GM18907 (cell line): ENCODE measurements around the gene C22orf23.
"Not testable (repeated sequence)": the region's sequence is repeated elsewhere in the genome, so short reads cannot be mapped to it uniquely, and the experiment has no call there.

ENCODE experiments used
- ATAC-seq: cut with Tn5 transposase; IDR thresholded peaks from one replicate; pipeline ENCODE4 v1.9.1; 2021; ENCODE audit warnings: mild to moderate bottlenecking, moderate library complexity; ENCODE audit not compliant: unreplicated experiment

Gene C22orf23

GRCh38 chr22:37982938-37983859, 29.8 kb upstream of the C22orf23 start:
- no peak for ATAC-seq

GRCh38 chr22:37982151-37982785, 28.9 kb upstream of the C22orf23 start:
- no peak for ATAC-seq

DNA sequence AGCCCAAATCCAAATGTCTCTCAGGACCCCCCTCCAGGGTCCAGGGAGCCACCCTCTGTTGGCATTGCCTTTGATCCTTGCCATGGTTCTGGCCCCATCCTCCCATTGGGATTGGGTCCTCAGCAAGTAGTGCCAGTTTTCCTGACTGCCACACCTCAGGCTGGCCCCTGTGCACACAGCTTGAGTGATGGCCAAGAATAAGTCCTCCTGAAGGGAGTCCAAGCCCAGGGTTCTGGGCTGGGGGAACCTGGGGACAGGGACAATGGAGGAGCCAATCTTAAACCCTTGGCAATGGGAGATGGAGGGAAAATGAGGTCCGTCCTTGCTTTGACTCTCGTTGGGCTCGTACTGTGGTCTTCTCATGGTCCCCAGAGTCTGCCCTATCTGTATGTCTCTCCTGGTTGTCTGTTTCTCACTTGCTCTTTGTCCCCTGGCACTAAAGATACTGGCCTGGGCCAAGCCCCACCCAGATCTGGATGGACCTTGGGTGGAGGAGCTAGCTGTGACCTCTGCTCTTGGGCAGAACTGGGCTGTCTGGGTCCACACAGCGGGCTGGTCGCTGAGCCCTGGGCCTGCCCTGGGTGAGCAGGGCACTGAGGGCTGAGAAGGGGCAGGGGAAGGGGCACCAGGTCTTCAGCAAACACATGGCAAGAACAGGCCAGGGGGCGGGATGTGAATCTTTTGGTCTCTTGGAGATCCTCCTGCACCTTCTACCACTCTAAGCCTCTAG, 28.0 kb upstream of the C22orf23 start:
- ATAC-seq = no peak

- no peak for ATAC-seq
Measured at GRCh38 chr22:37979782-37980181, 26.4 kb upstream of the C22orf23 start.

DNA sequence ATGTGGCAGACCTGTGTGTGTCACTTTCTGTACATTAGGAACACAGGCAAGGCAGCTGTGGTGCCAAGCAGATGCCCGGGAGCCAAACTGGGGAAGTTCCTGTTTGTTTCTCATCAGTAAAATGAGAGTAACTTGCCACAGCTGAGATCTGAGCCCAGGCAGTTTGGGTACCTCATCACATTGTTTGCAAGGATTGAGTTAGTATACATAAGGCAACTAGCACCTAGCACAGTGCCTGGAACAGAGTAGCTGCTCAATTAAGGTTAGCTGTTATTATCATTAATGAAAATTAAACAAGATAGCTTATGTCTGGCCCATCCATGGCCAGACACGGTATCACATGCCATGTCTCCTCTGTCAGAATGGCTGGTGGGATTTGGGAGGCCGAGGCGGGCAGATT, 23.1 kb upstream of the C22orf23 start:
- no peak for ATAC-seq

DNA sequence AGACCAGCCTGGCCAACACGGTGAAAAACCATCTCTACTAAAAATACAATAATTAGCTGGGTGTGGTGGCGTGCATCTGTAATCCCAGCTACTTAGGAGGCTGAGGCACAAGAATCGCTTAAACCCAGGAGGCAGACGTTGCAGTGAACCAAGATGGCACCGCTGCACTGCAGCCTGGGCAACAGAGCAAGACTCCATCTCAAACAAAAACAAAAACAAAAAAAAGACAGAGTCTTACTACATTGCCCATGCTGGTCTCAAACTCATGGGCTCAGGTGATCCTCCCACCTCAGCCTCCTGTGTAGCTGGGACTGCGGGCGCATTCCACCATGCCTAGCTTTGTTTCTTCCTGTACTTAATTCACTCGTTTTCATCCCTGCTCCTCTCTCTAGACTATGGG, 22.6 kb upstream of the C22orf23 start:
- not testable (repeated sequence) for ATAC-seq

DNA sequence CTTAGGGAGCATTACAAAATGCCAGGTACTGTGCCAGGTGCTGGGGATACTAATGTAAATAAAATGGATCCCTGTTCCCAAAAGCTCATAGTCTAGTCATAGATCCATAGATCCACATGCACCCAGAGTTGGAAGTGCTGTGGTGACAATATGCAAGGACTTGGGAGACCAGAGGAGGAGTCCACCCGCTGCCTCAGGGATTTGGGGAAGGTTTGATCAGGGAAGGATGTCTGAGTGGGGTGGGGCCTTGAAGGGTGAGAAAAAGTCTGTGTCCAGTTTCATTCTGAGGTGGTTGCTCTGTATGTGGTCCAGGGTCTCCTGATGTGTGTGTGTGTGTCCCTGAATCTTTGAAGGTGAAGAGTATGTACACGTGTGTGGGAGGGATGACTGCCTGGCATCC, 21.8 kb upstream of the C22orf23 start:
- no peak for ATAC-seq

DNA sequence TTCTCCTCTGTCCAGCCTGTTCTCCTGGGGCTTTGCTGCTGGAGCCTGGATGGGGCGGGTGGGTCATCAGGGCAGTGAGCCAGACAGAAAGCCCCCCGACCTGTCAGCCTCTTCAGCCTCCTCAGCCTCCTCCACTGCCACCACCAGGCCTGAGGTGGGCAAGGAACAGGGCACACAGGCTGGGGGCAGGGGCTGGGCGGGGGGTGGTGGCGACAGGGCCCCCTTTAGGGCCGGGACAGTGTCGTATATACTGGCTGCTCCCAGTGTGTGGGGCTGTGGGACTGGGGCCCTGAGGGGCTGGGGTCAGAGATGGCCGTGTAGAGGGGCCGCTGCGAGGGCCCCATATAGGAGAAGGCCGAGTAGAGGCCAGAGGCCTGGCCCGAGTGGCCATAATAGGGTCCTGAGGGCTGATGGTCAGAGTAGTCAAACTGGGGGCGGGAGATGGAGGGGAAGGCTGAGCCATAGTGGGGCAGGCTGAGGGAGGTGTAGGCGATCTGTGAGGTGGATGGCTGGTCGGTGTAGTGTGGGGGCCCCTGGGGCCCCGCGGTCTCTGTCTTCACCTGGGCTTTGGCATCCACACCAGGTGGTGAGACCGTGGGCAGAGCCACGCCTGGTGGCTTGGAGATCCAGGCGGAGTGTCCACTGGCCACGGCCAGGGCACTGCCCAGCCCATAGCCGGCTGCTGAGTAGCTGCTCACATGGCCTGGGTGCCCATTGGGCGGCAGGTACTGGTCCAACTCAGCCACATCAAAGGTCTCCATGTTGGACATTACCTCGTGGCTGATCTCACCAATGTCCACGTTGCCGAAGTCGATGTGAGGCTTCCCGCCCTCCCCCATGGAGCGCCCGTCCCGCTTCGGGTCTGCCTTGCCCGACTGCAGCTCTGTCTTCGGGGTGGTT, 20.1 kb upstream of the C22orf23 start:
- no peak for ATAC-seq

- ATAC-seq = no peak
Measured at GRCh38 chr22:37972527-37972926, 19.1 kb upstream of the C22orf23 start.

DNA sequence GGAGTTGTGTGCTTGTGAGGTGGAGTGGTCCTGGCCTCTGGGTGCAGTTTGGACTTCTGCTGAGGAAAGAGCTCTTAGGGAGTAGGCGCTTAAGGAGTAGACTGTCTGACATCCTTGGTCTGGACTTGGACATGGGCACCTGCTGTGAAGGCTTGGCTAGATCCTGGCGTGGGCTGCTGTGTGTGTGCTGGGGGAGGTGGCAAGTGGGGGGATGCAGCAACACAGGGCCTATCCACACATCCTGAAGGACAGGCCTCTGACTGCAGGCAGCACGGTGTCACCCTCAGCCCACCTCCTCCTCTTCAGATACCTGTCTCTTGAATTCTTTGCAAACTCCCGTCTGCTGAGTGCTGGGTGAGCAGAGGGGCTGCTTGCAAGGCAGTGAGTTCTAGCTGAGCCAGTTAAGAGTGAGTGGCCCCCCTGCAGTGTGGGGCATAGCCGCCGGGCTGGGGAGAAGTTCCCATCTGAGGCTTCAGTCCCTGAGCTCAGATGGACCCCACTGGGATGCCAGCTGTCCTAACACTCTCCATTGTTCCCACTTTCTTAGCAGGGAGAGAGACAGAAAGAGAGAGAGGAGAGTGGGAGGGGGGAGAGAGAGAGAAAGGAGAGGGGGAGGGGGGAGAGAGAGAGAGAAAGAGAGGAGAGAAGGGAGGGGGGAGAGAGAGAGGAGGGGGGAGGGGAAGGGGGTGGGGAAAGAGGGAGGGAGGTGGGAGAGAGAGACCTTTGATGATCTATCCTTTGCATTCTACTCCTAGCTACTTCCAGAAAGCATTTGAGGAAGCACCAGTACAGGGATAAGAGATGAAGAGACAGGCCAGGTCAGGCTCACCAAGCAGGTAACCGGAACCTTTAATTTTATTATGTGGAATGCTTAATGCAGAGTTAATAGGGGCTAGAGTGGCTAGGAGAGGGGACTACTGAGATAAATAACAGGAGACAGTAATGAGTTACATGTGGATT, 18.4 kb upstream of the C22orf23 start:
- ATAC-seq = no peak

GRCh38 chr22:37970864-37971263, 17.5 kb upstream of the C22orf23 start:
- no peak for ATAC-seq

DNA sequence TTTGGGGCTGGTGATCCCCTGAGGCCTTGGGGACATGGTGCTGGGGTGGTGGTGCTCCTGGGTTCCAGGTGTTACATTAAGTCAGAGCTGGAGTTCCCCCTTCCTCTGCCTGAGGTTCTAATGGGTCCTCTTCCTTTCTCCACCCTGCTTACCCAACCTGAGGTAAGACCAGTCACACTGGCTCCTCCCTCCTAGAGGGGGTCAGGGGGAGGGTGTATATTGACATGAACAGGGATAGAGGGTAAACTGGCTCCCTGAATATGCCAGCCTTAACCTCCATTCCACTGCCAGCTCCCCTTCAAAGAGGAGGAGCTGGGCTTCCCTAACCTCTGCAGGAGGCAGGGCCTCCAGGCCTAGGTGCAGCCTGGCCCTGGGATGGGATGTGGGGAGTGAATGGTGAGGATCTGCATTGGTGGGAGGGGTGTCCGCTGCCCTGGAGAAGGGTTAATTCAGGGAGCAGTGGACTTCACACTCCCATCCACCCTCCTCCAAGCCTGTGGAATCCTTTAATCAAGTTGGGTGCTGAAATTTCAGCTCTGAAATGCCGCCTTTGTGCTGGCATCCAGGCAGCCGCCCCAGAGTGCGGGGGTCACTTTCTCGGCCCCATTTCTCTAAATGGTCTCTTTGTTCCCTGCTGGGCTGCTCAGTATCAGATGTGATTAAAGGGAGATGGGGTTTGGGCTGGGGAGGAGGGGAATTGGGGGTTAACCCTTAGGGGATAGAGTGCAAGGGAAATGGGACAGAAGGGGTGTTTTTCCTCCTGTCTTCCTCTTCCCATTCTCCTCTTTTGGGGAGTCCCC, 15.3 kb upstream of the C22orf23 start:
- ATAC-seq = no peak

DNA sequence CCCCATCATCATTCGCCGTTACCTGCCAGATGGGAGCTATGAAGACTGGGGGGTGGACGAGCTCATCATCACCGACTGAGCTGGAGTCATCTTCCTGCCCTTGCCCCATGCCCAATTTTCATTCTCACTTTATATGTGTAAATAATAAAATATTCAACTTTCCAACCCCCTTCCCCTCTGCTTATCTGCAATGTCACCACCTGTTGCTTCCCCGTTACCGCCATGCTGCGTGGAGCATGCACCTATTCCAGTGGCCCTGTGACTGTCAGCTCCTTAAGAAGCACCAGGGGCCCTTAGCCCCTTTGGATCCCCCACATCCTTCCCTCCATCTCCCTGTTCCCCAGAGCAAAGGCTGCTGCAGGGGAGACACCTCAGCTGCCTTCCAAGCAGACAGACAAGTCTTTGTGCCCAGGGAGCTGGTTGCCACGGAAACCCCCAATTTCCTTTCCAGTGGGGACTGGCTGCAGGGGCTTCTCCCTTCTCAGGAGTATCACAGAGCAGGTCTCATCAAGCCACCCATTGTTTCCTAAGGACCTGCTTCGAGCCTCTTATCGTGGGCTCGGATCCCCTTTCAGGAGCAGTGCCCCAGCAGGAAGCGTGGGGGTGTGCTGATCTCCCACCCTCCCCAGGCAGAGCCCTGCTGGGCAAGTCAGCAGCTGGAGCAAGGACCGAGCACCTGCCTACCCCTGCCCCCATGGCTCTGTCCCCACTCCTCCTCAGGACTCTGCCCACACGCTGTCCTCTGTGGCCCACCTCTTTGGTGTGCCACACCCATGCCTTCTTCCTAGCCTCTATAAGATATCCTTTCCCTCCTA, 14.4 kb upstream of the C22orf23 start:
- ATAC-seq = no peak

DNA sequence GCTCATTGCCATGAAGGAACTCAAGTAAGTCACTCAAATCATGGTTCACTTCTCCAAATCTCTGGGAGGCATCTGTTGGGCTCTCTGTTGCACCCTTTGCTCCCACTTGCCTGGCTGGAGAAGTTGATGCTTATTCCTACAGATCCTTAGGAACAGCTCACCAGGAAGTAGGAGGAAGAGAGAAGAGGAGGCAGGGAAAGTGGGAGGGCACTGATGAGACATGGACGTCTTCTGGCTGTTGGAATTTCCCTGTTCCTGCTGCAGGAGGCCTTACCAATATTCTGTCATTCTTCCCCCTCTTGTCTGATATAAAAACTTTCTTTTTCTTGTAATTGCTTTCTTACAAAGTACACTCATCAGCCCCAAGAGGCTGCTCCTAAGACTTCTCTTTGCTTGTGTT, 13.7 kb upstream of the C22orf23 start:
- ATAC-seq = no peak

DNA sequence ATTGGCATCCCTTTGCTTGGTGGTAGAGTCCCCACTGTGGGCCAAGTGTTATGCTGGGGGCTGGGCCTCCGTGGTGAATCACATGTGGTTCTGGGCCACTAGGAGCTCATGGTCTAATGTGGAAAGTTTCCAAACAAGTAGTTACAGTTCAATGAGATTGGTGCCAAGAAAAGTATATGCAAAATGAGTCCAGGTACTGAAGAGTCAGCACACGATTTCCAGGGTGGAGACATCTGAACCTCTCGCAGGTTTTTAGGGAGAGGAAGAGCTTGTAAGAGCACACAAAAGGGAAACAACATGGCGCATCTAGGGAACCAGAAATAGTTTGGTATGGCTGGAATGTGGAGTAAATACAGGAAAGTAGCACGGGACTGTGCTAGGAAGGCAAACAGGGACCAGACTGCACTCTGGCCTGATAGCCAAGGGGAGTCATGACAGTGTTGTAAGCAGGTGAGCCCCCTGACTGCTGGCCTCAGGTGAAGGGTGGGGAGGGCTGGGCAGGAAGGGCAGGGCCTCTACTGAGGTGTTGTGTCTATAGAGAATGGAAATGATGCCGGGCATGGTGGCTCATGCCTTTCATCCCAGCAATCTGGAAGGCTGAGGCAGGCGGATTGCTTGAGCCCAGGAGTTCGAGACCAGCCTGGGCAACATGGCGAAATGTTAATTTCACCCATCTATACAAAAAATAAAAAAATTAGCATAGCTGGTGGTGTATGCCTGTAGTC, 12.7 kb upstream of the C22orf23 start:
- no peak for ATAC-seq

GRCh38 chr22:37961062-37961461, 7.7 kb upstream of the C22orf23 start:
- ATAC-seq = no peak

DNA sequence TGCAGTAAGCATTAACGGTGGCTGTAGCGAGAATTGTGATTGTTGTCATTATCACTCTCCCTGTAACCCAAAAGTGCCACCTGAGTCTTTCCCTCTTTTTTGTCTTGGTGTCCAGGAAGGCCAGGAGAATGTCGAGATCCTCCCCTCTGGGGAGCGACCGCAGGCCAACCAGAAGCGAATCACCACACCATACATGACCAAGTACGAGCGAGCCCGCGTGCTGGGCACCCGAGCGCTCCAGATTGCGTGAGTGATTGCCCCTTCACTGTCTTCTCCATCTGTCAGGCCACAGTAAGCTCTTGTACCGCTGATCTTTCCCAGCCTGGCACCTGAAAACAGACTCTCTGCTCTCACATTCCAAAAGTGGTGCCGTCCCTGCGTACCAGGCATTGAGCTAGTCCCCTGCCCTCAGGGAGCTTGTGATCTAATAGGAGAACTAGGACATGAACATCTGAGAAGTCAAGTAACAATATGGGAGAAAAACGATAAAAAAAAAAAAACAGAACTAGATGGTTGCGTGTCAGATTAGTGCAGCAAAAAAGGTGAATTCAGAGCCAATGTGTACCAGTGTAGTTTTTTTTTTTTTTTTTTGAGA, 5.9 kb upstream of the C22orf23 start:
- no peak for ATAC-seq
